Fibroblast of skin of scalp (primary cell): ENCODE results near the gene PTGR2.
"Not testable (repeated sequence)": the region's sequence is repeated elsewhere in the genome, so short reads cannot be mapped to it uniquely, and the experiment has no call there.

Experiments
- DNase-seq: peaks from one replicate; pipeline ENCODE4 v3.0.0-alpha.2; 2013

Gene PTGR2

DNA sequence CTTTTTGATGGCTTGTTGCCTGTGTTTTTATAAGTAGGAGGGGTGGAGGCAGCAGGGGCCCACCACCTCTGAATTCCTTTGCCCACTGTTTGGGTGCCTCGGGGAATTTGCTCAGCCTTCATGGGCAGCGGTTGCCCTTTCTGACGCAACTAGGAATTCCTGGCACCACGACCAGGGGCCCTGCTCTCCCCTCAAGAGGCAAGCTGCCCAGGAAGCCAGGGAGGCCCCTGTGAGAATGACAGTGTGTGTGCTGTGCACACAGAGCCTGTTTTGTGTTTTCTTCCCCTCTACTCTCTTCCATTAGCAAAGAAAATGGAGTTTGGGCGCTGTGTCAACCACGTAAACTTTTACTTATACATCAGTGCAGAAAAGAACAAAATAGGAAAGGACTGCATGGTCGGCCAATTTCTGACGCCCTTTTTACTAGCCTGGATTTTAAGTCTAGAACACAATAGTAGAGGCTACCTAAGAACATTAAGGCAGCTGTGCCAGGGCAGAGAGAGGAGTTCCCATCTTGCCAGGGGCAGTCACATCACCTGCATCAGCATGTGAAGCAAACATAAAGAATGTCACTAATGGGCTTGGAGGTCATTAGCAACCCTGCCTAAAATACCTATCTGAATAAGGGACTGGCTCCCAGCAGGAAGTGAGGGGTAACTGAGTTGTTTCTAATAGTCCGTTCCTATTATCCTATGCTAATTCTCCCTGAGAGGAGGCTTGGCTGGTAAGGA lies 17.9 kb upstream of the PTGR2 start:
- peak; percentile 54 for DNase-seq

DNA sequence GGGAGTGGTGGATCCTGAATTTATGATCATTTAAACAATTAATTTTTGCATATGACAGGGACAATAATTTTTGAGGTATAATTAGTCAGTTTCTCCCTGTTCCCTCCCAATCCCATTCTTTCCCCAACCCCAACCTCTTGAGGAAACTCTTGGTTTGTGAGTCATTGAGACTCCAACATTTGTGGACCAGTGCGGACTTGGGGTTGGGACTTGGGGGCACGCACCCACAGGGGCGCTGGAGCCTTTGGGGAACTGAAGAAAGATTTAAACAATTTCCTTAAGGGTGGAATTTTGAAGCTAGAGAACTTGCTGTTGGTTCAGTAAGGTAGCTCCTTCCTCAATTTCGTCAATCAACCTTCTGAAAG lies 17.4 kb upstream of the PTGR2 start:
- no peak for DNase-seq

DNA sequence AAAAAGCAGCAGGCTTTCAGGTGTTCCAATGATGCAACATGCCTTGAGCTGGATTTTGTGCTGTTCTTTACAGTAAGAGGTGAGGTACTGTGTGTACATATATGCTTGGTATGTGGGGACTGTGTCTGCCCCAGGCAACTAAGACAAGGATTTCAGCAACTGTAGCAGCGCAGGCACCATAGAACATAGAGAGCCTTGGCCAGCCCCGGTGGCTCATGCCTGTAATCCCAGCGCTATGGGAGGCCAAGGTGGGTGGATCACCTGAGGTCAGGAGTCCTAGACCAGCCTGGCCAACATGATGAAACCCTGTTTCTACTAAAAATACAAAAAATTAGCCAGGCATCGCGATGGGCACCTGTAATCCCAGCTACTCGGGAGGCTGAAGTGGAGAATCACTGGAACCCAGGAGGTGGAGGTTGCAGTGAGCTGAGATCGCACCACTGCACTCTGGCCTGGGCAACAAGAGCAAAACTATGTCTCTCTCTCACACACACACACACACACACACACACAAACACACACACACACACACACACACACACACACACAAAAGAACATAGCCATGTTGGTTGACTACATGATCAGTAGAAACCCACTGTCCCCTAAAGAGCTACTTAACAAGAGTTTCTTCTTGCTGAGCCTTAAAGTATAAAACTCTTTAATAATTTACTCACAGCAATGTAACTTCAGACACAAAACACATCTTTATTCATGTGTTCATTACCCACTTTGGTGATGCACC lies 13.2 kb upstream of the PTGR2 start:
- not testable (repeated sequence) for DNase-seq

DNA sequence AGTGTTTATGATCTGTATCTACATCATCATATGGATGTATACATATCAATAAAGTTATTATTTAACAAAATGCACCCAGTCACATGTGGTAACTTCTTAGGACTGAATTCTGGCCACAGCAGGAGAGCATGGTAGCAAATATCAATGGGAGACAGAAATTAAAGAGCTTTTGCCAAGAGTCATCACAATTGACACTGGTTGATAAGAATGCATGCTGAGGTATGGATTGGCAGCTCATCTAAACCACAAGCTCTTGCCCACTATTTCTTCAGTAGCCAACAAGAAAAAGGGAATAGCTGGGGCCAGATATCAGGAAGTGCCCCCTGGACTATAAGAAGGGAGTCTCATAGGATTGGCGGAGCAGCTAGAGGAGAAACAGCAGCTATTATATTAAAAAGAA lies 9.4 kb upstream of the PTGR2 start:
- no peak for DNase-seq

DNA sequence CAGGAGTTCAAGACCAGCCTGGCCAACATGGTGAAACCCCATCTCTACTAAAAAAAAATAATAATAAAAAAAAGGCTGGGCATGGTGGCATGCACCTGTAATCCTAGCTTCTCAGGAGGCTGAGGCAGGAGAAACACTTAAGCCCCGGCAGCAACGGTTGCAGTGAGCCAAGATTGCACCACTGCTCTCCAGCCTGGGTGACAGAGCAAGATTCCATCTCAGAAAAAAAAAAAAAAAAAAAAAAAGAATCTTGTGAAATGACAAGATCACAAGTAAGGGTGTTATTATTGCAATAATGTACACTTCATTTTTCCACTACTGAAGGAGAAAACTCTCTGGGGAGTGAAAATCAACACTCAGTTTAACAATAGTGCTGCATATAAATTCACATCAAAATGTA lies 8.8 kb upstream of the PTGR2 start:
- no peak for DNase-seq

DNA sequence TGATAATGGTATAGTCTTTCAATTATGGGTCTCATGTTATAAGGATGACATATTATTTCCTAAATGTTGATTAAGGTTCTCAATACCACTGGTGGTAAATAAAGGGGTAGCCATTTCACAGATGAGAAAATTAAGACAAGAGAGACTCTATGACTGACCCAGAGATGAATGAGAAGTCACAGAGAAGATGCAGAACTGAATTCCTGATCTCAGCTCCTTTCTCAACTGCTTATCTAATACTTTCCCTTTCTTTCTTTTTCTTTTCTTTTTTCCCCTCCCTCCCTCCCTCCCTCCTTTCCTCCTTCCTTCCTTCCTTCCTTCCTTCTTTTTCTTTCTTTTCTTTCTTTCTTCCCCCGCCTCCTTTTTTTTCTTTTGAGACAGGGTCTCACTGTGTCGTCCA lies 8.3 kb upstream of the PTGR2 start:
- DNase-seq: no peak

DNA sequence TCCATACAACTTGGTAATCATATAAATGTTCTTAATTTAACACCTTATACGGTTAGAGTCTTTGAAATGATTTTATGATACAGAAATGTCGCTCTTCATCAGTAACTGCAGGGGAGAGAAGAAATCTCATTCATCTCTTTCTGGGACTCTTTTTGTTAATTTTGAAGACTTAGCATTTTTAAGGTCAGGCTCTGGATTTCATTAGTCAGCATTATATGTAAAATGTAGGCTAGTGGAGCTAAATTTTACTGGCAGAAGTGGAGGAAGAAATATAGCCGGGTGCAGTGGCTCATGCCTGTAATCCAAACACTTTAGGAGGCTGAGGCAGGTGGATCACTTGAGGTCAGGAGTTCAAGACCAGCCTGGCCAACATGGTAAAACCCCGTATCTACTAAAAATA lies 4.7 kb upstream of the PTGR2 start:
- no peak for DNase-seq

DNA sequence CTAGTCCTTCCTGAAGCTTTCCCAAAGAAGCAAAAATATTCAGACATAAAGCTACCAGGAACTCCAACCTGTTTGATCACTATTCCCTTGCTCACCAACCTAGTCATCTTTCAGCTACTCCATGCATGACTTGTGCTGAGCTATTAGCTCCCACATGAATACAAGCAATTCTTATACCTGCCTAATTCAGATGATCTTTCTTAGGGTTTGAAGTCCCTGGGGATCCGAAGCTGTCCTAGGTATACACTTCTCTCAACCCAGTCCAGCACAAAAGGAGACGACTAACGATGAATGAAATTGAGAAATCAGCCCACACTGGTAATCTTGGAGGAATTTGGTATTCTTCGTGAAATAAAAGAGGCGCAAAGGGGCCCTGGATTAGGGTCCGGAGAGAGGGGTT lies 631 bp upstream of the PTGR2 start:
- no peak for DNase-seq

DNA sequence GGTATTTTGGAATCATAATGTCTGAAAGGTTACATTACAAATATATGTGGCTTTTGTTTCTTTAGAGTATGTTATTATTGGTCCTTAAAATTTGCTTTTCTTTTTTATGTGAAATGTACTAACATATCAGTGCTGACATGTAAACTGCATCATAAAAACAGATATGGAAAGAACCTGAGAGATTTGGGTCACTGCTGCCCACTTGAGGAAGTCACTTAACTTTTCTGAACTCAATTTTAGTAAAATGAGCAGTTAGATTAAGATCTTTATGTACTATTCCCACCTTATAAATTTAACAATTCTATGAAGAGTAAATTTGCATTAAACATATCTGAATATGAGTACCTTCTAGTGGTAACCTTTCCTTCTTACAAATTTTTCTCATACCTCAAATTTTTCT lies 7.5 kb downstream of the PTGR2 start:
- no peak for DNase-seq

DNA sequence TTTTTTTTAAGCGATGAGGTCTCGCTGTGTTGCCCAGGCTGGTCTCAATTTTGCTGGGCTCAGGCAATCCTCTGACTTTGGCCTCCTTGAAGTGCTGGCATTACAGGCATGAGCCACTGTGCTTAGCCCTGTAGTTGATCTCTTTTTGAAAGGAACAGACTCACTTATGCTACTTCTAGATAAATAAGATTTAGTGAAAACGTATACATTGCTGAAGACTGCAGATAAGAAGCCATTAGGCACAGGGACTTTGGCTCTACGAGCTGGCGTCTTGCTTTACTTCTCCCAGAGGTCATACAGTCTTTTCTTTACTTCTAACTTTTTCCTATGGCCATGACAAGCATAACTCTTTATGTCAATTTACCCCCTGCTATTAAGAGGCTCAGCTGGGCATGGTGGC lies 9.4 kb downstream of the PTGR2 start:
- DNase-seq: no peak

DNA sequence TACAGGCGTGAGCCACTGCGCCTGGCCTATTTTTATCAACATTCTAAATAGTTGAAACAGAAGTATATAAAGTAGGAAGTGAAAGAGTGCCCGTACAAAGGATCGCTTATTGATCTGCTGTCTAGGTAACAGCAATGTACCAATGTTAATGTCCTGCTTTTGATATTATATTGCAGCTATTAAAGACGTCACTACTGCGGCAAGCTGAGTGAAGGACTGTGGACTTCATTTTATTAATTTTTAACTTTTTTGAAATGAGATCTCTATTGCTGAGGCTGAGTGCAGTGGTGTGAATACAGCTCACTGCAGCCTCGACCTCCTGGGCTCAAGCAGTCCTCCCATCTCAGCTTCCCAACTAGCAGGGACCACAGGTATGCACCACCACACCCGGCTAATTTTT lies 10.8 kb downstream of the PTGR2 start:
- no peak for DNase-seq

DNA sequence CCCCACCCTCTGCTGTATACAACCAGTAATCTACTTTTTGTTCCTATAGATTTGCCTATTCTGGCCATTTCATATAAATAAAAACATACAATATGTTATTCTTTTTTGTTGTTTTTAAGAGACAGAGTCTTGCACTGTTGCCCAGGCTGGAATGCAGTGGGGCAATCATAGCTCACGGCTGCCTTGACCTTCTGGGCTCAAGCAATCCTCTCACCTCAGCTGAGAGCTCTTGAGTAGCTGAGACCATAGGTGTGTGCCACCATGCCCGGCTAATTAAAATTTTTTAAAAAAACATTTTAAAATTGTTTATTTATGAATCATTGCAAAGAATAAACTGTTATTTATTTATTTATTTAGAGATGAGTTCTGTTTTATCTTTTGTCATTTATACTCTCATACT lies 11.6 kb downstream of the PTGR2 start:
- DNase-seq: no peak

DNA sequence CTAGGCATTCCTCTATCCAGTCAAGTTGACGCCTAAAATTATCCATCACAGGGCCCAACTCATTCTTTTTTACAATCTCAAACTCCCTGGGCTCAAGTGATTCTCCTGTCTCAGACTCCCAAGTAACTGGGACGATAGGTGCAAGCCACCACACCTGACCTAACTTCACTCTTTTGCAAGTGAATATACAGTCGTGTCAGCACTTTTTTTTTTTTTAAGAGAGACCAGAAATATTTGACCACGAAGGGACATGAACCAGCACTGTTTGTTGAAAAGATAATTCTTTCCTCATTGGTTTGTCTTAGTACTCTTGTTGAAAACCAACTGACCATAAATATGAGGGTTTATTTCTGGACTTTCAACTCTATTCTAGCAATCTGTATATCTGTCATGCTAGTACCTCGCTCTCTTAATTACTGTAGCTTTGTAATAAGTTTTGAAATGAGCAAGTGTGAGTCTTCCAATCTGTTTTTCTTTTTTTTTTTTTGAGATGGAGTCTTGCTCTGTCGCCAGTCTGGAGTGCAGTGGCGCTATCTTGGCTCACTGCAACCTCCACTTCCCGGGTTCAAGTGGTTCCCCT lies 14.0 kb downstream of the PTGR2 start:
- DNase-seq: no peak

DNA sequence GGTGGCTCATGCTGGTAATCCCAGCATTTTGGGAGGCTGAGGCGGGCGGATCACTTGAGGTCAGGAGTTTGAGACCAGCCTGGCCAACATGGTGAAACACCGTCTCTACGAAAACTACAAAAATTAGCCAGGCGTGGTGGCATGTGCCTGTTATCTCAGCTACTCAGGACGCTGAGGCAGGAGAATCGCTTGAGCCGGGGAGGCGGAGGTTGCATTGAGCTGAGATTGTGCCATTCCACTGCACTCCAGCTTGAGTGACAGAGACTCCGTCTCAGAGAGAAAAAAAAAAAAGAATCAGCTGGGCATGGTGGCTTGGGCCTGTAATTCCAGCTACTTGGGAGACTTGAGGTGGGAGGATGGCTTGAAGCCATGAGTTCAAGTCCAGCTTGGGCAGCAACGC lies 18.1 kb downstream of the PTGR2 start:
- not testable (repeated sequence) for DNase-seq

DNA sequence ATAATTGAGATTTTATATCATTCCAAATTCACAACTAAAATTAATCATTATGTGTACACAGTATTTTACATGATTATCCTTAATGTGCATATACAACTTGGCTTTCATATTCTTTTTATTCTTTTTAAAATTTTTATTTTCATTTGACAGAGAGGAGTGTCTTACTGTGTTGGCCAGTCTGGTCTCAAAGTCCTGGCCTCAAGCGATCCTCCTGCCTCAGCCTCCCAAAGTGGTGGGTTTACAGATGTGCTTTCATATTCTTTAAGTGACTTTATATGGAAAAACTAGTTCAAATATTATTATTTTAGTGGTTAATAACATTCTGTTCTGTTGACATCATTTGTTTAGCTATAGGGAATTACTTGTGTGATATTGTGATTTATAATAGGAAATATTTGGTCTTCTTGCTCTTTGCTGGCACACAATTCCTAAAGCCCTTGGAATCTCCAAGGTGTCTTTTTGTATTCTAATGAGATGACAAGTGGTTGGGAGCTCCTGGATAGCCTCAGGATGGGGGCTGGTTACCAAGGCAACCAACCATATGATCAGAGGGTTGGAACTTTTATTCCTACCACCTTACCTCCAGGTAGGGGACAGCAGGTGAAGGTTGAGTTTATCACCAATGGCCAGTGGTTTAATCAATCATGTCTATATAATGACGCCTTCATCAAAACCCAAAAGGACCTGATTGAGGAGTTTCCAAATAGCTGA lies 19.0 kb downstream of the PTGR2 start:
- DNase-seq: no peak

DNA sequence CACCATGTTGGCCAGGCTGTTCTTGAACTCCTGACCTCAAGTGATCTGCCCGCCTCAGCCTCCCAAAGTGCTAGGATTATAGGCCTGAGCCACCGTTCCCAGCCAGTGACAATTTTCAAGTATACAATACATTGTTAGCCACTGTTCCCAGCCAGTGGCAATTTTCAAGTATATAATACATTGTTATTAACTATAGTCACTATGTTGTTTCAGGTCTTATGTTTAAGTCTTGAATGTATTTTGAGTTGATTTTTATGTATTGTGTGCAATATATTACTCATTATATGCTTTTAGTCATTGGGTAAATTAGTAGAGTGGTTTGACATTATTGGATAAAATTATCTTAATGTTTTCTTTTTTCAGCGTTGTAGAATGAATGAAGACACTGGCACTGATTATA lies 22.0 kb downstream of the PTGR2 start:
- no peak for DNase-seq

DNA sequence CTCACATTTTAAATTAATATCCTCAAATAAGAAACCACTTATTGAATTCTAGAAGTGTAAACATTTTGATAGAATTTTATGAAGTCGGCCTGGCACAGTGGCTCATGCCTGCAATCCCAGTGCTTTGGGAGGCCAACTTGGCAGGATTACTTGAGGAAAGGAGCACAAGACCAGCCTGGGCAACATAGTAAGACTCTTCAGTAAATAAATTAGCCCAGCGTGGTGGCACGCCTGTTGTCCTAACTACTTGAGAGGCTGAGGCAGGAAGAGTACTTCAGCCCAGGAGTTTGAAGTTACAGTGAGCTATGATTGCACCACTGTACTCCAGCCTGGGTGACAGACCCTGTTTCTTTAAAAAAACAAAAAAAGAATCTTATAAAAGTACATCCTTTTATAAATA lies 26.2 kb downstream of the PTGR2 start:
- no peak for DNase-seq

DNA sequence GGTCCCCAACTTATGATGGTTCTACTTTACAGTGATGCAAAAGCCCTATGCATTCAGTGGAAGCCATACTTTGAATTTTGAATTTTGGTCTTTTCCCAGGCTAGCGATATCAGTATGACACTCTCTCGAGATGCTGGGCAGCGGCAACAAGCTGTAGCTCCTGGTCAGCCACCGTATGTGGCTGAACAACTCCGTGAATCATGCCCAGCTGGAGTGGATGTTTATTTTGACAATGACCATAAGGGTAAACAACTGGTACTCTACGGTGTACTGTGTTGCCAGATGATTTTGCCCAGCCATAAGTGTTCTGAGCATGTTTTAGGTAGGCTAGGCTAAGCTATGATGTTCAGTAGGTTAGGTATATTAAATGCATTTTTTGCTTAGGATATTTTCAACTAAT lies 26.8 kb downstream of the PTGR2 start:
- no peak for DNase-seq

DNA sequence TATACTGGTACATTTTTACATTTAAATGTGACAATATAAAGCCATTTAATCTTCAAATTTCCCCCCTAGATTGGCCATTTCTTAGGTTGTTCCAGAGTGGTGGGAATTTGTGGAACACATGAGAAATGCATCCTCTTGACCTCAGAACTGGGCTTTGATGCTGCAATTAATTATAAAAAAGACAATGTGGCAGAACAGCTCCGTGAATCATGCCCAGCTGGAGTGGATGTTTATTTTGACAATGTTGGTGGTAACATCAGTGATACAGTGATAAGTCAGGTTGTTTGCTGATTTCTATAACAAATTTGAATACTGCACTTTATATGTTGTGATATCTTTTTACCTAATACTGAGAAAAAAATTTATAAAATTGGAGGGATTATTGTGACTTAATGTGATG lies 27.4 kb downstream of the PTGR2 start:
- DNase-seq: no peak

DNA sequence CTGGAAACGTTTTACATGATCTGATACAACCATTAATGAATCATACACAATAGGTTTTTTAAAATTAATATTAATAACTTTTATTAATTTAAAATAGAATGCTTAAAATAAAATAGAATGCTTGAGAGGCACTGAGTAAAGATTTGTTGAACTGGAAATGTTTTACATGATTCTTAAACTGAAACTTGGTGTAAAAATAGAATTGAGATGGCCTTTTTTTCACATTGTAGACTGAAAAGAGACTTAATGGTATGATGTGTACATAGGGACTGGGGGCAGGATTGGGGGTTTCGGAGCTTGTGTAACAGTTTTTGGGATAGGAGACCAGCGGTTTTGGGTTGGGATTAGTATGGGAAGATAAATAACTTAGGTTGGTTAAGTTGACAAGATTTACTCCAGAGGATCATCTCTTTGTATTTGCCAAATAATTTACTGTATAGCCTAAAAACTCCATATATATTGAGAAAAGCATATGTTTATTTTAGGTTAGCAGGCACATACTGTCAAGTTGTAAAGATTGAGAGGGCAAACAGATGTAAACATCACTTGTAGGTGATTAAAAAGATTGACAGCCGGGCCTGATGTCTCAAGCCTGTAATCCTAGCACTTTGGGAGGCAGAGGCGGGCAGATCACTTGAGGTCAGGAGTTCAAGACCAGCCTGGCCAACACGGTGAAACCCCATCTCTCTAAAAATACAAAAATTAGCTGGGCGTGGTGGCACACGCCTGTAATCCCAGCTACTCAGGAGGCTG lies 33.0 kb downstream of the PTGR2 start:
- no peak for DNase-seq

DNA sequence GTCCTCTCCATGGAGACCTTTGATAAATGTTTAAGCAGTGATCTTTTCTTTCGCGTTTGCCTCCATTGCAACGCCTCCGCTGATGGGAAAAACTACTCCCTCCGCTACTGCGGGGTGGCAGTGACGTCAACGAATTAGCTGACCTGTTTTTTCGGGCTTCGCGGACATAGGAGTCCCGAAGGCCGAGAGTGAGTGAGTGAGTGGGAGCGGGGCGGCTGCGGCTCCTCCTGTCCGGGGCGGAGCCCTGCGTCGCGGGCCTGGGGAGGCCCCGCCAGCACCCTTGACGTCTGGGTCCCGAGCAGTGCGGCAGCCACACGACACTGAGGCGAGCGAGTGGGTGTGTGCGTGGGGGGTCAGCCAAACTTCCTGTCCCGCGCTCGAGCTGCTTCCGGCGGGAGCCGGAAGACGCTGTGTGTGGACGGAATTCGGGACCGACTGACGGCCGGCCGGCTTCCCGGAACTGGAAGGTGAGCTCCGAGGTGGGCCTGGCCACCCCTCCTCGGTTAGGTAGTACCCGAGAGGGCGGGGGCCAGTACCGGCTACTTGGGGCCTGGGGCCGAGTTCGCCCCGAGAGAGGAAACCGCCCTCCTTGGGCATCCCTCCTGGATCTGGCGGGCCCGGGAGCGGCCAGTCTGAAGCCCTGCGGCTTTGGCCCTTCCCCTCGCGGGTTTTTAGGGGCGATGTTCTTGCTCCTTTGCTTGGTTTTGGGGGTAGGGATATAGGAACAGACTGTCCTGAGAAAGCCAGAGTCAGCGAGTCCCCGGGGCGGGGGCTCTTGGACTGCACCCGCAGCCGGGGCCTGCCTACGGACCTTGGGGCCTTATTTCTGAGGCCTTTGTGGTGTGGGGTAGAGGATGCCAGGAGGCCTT lies 35.1 kb downstream of the PTGR2 start, which contains the start of gene ZNF410:
TSS of gene ZNF410 (plus strand) at position 411 of the 869 bp plus-strand sequence. CDS start 5,317 bp downstream, outside the sequence.
- peak; percentile 98 for DNase-seq

DNA sequence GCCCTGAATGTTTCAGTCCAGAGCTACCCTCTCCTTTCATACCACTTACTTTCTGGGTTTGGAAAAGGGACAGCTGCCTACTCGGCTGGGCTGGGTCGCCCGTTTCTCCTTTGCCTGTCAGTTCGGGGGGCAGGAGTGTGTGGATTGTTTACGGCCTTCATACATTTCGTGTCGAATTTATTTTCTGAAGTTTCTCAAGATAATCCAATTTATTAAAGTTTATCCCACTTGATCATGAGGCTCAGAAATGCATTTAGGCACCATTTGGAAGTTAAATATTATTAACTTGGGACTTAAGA lies 35.6 kb downstream of the PTGR2 start:
- no peak for DNase-seq
